Measurements from ENCODE around the gene MEIS2. TPM values are rescaled to one million over a fixed set of nuclear protein-coding genes. Genes with fewer than 3 reads are reported as not detected.

Gene MEIS2
- polyA plus RNA-seq, 1 donor from 2014 or later = 825 TPM

DNA sequence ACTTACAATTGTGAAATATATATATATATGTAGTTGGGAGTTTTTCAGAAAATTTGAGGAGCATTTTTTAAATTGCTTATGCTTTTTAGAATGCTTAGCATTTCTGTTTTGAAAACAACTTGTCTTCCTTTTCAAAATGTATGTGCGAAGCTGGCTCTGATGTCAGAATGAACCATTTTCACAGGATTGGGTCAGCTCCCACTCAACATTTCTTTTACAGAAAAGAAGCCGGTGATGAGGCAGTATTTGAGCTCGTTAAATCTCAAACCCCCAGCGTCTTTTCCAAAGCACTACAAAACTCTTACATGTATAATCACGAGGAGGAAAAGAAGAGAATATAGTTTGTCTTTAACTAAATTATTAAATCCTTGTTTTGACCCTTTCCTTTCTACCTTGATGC lies 225.4 kb downstream of the MEIS2 start:
- Histone ChIP-seq H3K4me2 (ENCODE audit: low read length) (no peak overlapping the region), H2AFZ (ENCODE audit: low read depth, low read length) (no peak overlapping the region), H3F3A (ENCODE audit: insufficient read depth, low read length, poor library complexity, severe bottlenecking) (no peaks in the 10 kb centered on the region), H3K4me3 (ENCODE audit: low read length) (no peak overlapping the region), H3K9me2 (ENCODE audit: insufficient read depth, low read length) (no peaks in the 10 kb centered on the region), H4K20me1 (ENCODE audit: insufficient read depth) (no peaks in the 10 kb centered on the region), H3K36me3 (ENCODE audit: insufficient read depth, low read length) (peaks cover 6% of the 10 kb centered on the region), H3K27me3 (ENCODE audit: insufficient read depth, low read depth, low read length) (peaks cover 33% of the 10 kb centered on the region), H3K79me2 (replicated peaks; ENCODE audit: insufficient read depth, low read length) (no peaks in the 10 kb centered on the region), H3K9ac (ENCODE audit: low read length) (no peak overlapping the region), H3K27ac (ENCODE audit: low read length) (no peak overlapping the region), H3K9me3 (ENCODE audit: low read length) (no peaks in the 10 kb centered on the region)
- no peak for TF ChIP-seq MXI1 (conservative IDR thresholded peaks at IDR 0.05; ENCODE audit: poor library complexity, severe bottlenecking)
- TF ChIP-seq RAD21 (conservative IDR thresholded peaks at IDR 0.05) = no peak
- TF ChIP-seq, protein P1, sequence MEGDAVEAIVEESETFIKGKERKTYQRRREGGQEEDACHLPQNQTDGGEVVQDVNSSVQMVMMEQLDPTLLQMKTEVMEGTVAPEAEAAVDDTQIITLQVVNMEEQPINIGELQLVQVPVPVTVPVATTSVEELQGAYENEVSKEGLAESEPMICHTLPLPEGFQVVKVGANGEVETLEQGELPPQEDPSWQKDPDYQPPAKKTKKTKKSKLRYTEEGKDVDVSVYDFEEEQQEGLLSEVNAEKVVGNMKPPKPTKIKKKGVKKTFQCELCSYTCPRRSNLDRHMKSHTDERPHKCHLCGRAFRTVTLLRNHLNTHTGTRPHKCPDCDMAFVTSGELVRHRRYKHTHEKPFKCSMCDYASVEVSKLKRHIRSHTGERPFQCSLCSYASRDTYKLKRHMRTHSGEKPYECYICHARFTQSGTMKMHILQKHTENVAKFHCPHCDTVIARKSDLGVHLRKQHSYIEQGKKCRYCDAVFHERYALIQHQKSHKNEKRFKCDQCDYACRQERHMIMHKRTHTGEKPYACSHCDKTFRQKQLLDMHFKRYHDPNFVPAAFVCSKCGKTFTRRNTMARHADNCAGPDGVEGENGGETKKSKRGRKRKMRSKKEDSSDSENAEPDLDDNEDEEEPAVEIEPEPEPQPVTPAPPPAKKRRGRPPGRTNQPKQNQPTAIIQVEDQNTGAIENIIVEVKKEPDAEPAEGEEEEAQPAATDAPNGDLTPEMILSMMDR (IDR thresholded peaks at IDR 0.05; ENCODE audit: poor library complexity, severe bottlenecking) = no peak
- no peak for TF ChIP-seq TAF1 (IDR thresholded peaks at IDR 0.05; ENCODE audit: low read depth)
- TF ChIP-seq SMC3 (conservative IDR thresholded peaks at IDR 0.05; ENCODE audit: poor library complexity) = no peak
- TF ChIP-seq, protein P2, sequence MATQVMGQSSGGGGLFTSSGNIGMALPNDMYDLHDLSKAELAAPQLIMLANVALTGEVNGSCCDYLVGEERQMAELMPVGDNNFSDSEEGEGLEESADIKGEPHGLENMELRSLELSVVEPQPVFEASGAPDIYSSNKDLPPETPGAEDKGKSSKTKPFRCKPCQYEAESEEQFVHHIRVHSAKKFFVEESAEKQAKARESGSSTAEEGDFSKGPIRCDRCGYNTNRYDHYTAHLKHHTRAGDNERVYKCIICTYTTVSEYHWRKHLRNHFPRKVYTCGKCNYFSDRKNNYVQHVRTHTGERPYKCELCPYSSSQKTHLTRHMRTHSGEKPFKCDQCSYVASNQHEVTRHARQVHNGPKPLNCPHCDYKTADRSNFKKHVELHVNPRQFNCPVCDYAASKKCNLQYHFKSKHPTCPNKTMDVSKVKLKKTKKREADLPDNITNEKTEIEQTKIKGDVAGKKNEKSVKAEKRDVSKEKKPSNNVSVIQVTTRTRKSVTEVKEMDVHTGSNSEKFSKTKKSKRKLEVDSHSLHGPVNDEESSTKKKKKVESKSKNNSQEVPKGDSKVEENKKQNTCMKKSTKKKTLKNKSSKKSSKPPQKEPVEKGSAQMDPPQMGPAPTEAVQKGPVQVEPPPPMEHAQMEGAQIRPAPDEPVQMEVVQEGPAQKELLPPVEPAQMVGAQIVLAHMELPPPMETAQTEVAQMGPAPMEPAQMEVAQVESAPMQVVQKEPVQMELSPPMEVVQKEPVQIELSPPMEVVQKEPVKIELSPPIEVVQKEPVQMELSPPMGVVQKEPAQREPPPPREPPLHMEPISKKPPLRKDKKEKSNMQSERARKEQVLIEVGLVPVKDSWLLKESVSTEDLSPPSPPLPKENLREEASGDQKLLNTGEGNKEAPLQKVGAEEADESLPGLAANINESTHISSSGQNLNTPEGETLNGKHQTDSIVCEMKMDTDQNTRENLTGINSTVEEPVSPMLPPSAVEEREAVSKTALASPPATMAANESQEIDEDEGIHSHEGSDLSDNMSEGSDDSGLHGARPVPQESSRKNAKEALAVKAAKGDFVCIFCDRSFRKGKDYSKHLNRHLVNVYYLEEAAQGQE (IDR thresholded peaks at IDR 0.05; ENCODE audit: borderline replicate concordance) = no peak

DNA sequence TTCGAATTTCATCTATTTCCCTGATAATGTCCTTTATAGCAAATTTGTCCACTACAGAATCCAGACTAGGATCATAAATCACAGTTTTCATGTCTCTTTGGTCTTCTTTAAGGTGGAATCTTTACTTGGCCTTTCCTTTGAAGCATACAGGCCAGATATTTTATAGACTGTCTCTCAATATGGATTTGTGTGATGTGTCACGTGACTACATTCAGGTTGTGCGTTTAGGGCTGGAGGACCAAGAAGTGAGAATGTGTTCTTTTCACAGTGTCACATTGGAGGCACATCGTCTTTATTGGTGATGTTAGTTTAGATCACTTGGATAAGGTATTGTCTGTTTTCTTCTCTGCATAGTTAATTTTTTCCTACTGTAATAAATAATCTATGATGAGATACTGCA lies 232.9 kb downstream of the MEIS2 start:
- H3K27me3 ChIP-seq (ENCODE audit: insufficient read depth, low read depth, low read length) = no peaks in the 10 kb centered on the region
- no peaks in the 10 kb centered on the region for H3K79me2 ChIP-seq (replicated peaks; ENCODE audit: insufficient read depth, low read length)
- no peak overlapping the region for H3K4me2 ChIP-seq (ENCODE audit: low read length)
- no peak overlapping the region for H3K9ac ChIP-seq (ENCODE audit: low read length)
- TF ChIP-seq, protein P1 (IDR thresholded peaks at IDR 0.05; ENCODE audit: poor library complexity, severe bottlenecking) = no peak
- TF ChIP-seq POLR2AphosphoS5 (IDR thresholded peaks at IDR 0.05) (no peak), EZH2 (IDR thresholded peaks at IDR 0.05; ENCODE audit: borderline replicate concordance, insufficient read depth, low read length, poor library complexity, severe bottlenecking) (no peak), RAD21 (conservative IDR thresholded peaks at IDR 0.05) (no peak), TAF1 (IDR thresholded peaks at IDR 0.05; ENCODE audit: low read depth) (no peak), EP300 (conservative IDR thresholded peaks at IDR 0.05; ENCODE audit: poor library complexity, severe bottlenecking) (no peak), SMC3 (conservative IDR thresholded peaks at IDR 0.05; ENCODE audit: poor library complexity) (no peak), MXI1 (conservative IDR thresholded peaks at IDR 0.05; ENCODE audit: poor library complexity, severe bottlenecking) (no peak)
- TF ChIP-seq, protein P2 (IDR thresholded peaks at IDR 0.05; ENCODE audit: borderline replicate concordance) = no peak
- H3K36me3 ChIP-seq (ENCODE audit: insufficient read depth, low read length) = peaks cover 6% of the 10 kb centered on the region
- H3F3A ChIP-seq (ENCODE audit: insufficient read depth, low read length, poor library complexity, severe bottlenecking) = no peaks in the 10 kb centered on the region
- H3K9me3 ChIP-seq (ENCODE audit: low read length) = no peaks in the 10 kb centered on the region
- no peaks in the 10 kb centered on the region for H4K20me1 ChIP-seq (ENCODE audit: insufficient read depth)
- H3K9me2 ChIP-seq (ENCODE audit: insufficient read depth, low read length) = no peaks in the 10 kb centered on the region
- no peak overlapping the region for H3K27ac ChIP-seq (ENCODE audit: low read length)
- no peak overlapping the region for H3K4me3 ChIP-seq (ENCODE audit: low read length)
- H2AFZ ChIP-seq (ENCODE audit: low read depth, low read length) = no peak overlapping the region
